OCI-LY3 (cell line): ENCODE measurements around the gene CPEB3.

Experiments
- H2AFZ ChIP-seq: fragments of 200-600, 300-600 bp; shearing (Covaris generic); 2 replicates; pipeline ENCODE4 v1.6.0; 2014; ENCODE audit warnings: antibody characterized with exemption, low read depth, low read length
- H3K27ac ChIP-seq: fragments of 200-600, 300-600 bp; sonication (generic); 2 replicates; pipeline ENCODE4 v1.5.1; 2014; ENCODE audit warnings: mild to moderate bottlenecking, low read length, moderate library complexity, mixed read lengths
- H3K27me3 ChIP-seq: fragments of 200-600, 300-600 bp; sonication (generic); 2 replicates; pipeline ENCODE4 v1.6.1; 2014; ENCODE audit warnings: low read depth, low read length, mixed read lengths
- H3K36me3 ChIP-seq: fragments of 200-600, 300-600 bp; sonication (generic); replicated peaks from 2 replicates; pipeline ENCODE3; 2014; ENCODE audit warnings: low read depth, low read length, mixed read lengths
- H3K4me1 ChIP-seq: fragments of 300-600, 200-600 bp; sonication (generic); 2 replicates; pipeline ENCODE4 v1.6.1; 2014; ENCODE audit warnings: low read length, mixed read lengths
- H3K4me2 ChIP-seq: fragments of 200-600, 300-600 bp; sonication (generic); 2 replicates; pipeline ENCODE4 v1.6.1; 2014; ENCODE audit warnings: low read length, mixed read lengths
- H3K4me3 ChIP-seq: fragments of 300-600, 200-600 bp; sonication (generic); 2 replicates; pipeline ENCODE4 v1.5.1; 2014; ENCODE audit warnings: antibody characterized with exemption, mild to moderate bottlenecking, low read length, moderate library complexity
- H3K79me2 ChIP-seq: fragments of 300-600, 200-600 bp; shearing (Covaris generic); 2 replicates; pipeline ENCODE4 v1.6.1; 2014; ENCODE audit warnings: mild to moderate bottlenecking, low read length, mixed read lengths
- H3K9ac ChIP-seq: fragments of 300-600, 200-600 bp; shearing (Covaris generic); 2 replicates; pipeline ENCODE4 v1.6.0; 2014; ENCODE audit warnings: mild to moderate bottlenecking, low read length, moderate library complexity
- H3K9me3 ChIP-seq: fragments of 200-600, 300-600 bp; shearing (Covaris generic); 2 replicates; pipeline ENCODE4 v1.6.1; 2014; ENCODE audit warnings: low read length, mixed read lengths; ENCODE audit not compliant: insufficient read depth
- H4K20me1 ChIP-seq: fragments of 200-600, 300-600 bp; sonication (generic); 2 replicates; pipeline ENCODE4 v1.6.1; 2016; ENCODE audit warnings: low read length, mixed read lengths; ENCODE audit not compliant: insufficient read depth
- EZH2phosphoT487 ChIP-seq: fragments of 200-600 bp; shearing (Covaris generic); IDR thresholded peaks from 2 replicates; pipeline ENCODE4 v1.6.1; 2018; ENCODE audit warnings: antibody characterized with exemption, mixed run types, low read depth
- TF ChIP-seq, protein P1 (sequence below): fragments of 200-600, 300-600 bp; sonication (generic); IDR thresholded peaks from 2 replicates; pipeline ENCODE4 v1.5.1; 2014; ENCODE audit warnings: antibody characterized with exemption, low read length, low read depth

Gene CPEB3

GRCh38 chr10:92110039-92110794, 180.7 kb downstream of the CPEB3 start:
- H3K36me3 ChIP-seq = no peaks in the 10 kb centered on the region
- H3K9ac ChIP-seq = no peak overlapping the region
- H3K9me3 ChIP-seq = no peaks in the 10 kb centered on the region
- no peak overlapping the region for H2AFZ ChIP-seq
- no peak overlapping the region for H3K4me2 ChIP-seq
- no peaks in the 10 kb centered on the region for H3K4me1 ChIP-seq
- TF ChIP-seq EZH2phosphoT487 = no peak
- TF ChIP-seq, protein P1, sequence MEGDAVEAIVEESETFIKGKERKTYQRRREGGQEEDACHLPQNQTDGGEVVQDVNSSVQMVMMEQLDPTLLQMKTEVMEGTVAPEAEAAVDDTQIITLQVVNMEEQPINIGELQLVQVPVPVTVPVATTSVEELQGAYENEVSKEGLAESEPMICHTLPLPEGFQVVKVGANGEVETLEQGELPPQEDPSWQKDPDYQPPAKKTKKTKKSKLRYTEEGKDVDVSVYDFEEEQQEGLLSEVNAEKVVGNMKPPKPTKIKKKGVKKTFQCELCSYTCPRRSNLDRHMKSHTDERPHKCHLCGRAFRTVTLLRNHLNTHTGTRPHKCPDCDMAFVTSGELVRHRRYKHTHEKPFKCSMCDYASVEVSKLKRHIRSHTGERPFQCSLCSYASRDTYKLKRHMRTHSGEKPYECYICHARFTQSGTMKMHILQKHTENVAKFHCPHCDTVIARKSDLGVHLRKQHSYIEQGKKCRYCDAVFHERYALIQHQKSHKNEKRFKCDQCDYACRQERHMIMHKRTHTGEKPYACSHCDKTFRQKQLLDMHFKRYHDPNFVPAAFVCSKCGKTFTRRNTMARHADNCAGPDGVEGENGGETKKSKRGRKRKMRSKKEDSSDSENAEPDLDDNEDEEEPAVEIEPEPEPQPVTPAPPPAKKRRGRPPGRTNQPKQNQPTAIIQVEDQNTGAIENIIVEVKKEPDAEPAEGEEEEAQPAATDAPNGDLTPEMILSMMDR = no peak
- no peaks in the 10 kb centered on the region for H4K20me1 ChIP-seq
- H3K4me3 ChIP-seq = no peak overlapping the region
- H3K27ac ChIP-seq = no peak overlapping the region
- no peaks in the 10 kb centered on the region for H3K79me2 ChIP-seq
- H3K27me3 ChIP-seq = no peaks in the 10 kb centered on the region

GRCh38 chr10:92108747-92109146, 182.1 kb downstream of the CPEB3 start:
- TF ChIP-seq, protein P1 = no peak
- no peak for TF ChIP-seq EZH2phosphoT487
- Histone ChIP-seq H3K36me3 (no peaks in the 10 kb centered on the region), H3K4me1 (no peaks in the 10 kb centered on the region), H3K4me2 (no peak overlapping the region), H3K9me3 (no peaks in the 10 kb centered on the region), H3K9ac (no peak overlapping the region), H3K27me3 (no peaks in the 10 kb centered on the region), H3K79me2 (no peaks in the 10 kb centered on the region), H4K20me1 (no peaks in the 10 kb centered on the region), H3K4me3 (no peak overlapping the region), H2AFZ (no peak overlapping the region), H3K27ac (no peak overlapping the region)

- H3K36me3 ChIP-seq = no peaks in the 10 kb centered on the region
- H4K20me1 ChIP-seq = no peaks in the 10 kb centered on the region
- H3K4me3 ChIP-seq = no peak overlapping the region
- H3K9me3 ChIP-seq = no peaks in the 10 kb centered on the region
- TF ChIP-seq EZH2phosphoT487 = no peak
- TF ChIP-seq, protein P1 = no peak
- H3K4me1 ChIP-seq = no peaks in the 10 kb centered on the region
- no peak overlapping the region for H3K9ac ChIP-seq
- no peak overlapping the region for H3K27ac ChIP-seq
- H3K27me3 ChIP-seq = peaks cover 5% of the 10 kb centered on the region; the same call in 1 of the 2 replicates
- no peak overlapping the region for H2AFZ ChIP-seq
- no peak overlapping the region for H3K4me2 ChIP-seq
- H3K79me2 ChIP-seq = no peaks in the 10 kb centered on the region
These were observed 182.8 kb downstream of the CPEB3 start for GRCh38 chr10:92108120-92108519.

DNA sequence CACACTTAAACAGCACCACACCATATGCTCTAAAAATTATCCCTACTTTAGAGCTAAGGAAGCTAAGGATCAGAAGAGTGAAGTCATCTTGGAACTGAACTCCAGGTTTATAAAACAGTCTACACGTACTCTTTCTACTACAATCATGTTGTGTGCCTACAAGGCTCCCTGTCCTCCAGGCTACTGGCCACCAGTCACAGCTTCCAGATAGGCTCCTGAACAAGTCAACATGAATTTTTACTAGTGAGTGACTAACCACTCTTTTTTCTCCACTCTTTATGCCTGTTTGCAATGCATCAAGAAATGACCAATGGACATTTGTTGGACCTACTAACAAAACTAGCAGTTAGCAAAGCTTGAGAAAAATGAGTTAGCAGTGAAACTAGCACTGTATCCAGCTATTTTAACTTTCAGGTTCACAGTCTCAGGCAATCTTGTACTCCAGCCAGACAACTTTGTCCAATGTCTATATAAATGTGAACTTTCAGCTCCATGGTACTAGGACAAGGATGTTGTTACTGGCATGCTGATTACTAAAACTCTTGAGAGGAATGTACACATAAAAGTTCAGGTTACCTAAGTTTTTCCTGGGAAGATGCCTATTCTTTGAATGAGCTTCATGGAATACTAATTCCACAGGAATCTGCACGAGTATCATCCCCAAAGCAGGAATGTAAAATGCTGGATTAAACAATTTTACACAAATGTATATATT, 187.3 kb downstream of the CPEB3 start:
- no peak overlapping the region for H3K9ac ChIP-seq
- H3K4me1 ChIP-seq = peaks cover 15% of the 10 kb centered on the region
- no peaks in the 10 kb centered on the region for H4K20me1 ChIP-seq
- H3K36me3 ChIP-seq = no peaks in the 10 kb centered on the region
- H3K4me2 ChIP-seq = no peak overlapping the region
- H3K27me3 ChIP-seq = peaks cover 9% of the 10 kb centered on the region; the same call in 1 of the 2 replicates
- no peak overlapping the region for H3K27ac ChIP-seq
- no peak overlapping the region for H3K4me3 ChIP-seq
- TF ChIP-seq EZH2phosphoT487 = no peak
- TF ChIP-seq, protein P1 = no peak
- no peaks in the 10 kb centered on the region for H3K9me3 ChIP-seq
- H3K79me2 ChIP-seq = no peaks in the 10 kb centered on the region
- H2AFZ ChIP-seq = no peak overlapping the region
